ENCODE measurements around the gene ACOXL. TPM values are rescaled to one million over a fixed set of nuclear protein-coding genes. Genes with fewer than 3 reads are reported as not detected.

Gene ACOXL
- total RNA-seq, 2 experiments from 2014 or later = 0.20 to 0.96 TPM

DNA sequence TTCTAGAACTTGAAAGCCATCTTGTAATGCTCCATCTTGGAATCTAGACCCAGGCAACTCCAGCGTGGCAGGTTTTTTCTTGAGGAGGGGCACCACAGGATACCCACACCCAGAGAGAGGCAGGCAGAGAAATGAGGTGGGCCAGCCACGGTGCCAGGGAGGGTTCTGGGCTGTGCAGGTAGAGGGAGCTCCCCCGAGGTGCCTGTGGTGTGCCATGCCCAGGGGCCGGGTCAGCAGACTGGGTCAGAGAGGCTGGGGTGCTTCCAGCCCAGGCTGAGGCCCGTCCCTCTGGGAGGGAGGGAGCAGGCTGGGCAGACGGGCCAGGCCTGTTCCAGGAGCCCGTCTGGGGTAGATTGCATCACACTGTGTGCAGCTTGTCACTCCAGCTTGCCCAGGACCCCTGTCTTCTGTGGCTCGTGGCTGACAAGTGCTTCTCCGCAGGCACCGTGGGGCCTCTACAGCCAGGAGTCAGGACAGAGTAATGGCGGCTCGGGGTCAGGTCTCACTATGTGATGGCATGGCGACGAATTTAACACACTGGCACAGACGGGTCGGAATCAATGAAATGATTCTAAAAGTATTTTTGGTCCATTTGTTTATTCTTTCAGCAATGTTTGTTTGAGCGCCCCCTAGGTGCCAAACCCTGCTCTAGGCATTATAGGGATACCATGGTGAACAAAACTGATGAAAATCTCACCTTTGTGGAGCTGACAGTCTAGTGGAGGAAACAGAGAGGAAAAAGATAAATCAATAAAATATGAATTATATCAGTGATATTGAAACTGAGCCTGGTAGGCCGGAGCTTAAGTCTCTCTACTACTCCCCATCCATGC is 144.0 kb downstream of the ACOXL start:
- Mint-ChIP-seq H3K27ac (peak overlapping the region; percentile 78), H3K36me3 (peaks cover 19% of the 10 kb centered on the region), H3K27me3 (peaks cover 35% of the 10 kb centered on the region), H3K4me1 (peaks cover 41% of the 10 kb centered on the region), H3K4me3 (no peak overlapping the region), H3K9me3 (ENCODE audit: low read depth) (peaks cover 13% of the 10 kb centered on the region)
- no peak for ATAC-seq
- no peak for DNase-seq
- CTCF ChIA-PET = interaction anchor here (0.6 to 3.9 kb wide), 10 partner anchors 8 to 208 kb away, joined by 3 to 32 read pairs (median 6); no protein-coding TSS in a partner anchor

DNA sequence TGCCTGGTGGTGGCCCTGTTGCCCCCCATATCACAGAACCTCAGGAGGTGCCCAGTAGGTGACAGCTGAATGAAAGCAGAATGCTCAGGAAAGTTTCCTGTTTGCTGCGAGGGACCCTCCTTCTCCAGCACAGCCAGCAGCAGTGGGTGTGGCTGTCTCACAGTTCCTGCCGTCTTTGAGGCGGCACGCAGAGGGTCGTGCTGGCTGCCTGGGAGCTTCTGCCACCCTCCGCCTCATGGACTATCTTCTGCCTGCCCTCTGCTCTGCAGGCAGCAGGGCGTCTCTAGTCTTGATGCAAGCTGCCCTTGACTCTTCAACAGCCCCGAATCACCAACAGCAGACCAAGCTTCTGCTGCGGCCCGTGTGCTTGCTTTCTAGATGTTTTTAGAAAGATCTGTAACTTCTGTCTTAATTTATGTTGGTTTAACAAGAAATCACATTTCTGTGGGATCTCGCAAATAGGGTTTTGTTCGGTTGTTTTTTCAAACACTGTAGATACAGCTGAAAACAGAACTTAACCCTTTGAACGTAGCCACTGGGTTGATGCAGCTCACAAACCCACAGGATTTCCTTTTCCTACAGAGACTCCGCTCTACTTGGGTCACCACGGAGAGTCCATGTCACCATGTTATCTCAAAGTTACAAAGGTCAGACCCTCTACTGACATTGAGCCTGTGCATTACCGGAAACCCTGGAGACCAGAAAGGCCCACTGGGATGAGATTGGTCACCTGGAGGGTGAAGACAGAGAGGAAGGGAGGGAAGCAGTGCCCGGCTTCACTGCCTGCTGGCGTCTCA is 144.9 kb downstream of the ACOXL start:
- Mint-ChIP-seq H3K36me3 (peaks cover 27% of the 10 kb centered on the region), H3K4me3 (no peak overlapping the region), H3K27me3 (peaks cover 39% of the 10 kb centered on the region), H3K4me1 (peaks cover 41% of the 10 kb centered on the region), H3K27ac (peak overlapping the region; percentile 78), H3K9me3 (ENCODE audit: low read depth) (peaks cover 22% of the 10 kb centered on the region)
- ATAC-seq (peak; percentile 40), DNase-seq (no peak)
- CTCF ChIA-PET = interaction anchor here (0.8 to 3.9 kb wide), 8 partner anchors 8 to 65 kb away, joined by 3 to 32 read pairs (median 6); no protein-coding TSS in a partner anchor

DNA sequence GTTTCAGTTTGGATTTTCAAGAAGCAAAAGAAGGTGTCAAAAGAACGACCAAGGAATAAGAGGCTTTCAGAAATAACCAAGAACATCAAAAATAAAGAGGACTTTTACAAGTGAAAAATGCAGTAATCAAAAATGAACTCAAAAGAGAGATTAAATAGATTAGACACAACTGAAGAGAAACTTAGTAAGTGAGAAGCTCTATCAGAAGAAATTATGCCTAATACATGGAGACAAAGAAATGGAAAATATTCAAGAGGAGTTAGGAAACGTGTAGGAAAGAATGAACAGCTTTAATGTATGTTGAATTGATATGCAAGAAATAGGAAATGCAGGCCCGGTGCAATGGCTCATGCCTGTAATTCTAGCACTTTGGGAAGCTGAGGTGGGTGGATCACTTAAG is 145.8 kb downstream of the ACOXL start:
- ATAC-seq = no peak
- no peak overlapping the region for H3K4me3 Mint-ChIP-seq
- peaks cover 31% of the 10 kb centered on the region for H3K36me3 Mint-ChIP-seq
- peaks cover 37% of the 10 kb centered on the region for H3K4me1 Mint-ChIP-seq
- H3K27ac Mint-ChIP-seq = no peak overlapping the region
- peaks cover 45% of the 10 kb centered on the region for H3K27me3 Mint-ChIP-seq
- peaks cover 22% of the 10 kb centered on the region for H3K9me3 Mint-ChIP-seq (ENCODE audit: low read depth)
- CTCF ChIA-PET = interaction anchor here (2.0 to 3.9 kb wide), 3 partner anchors 13 to 25 kb away, joined by 7 to 32 read pairs (median 12); no protein-coding TSS in a partner anchor
- no peak for DNase-seq

DNA sequence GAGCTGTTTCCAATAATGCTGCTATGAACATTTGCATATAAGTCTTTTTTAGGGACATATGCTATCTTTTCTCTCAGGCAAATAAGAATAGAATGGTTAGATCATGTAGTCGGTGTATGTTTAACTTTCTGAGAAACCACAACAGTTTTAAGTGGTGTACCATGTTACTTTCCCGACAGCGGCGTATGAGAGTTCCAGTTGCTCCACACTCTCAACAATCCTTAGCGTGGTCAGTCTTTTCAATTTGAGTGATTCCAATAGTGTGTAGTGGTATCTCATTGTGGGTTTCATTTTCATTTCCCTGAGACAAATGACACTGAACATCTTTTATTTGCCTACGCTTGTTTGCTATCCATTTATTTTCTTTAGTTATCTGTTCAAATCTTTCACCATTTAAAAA is 149.5 kb downstream of the ACOXL start:
- CTCF ChIA-PET = interaction anchor here (1.3 kb wide), 1 partner anchor 24 kb away, joined by 4 read pairs; no protein-coding TSS in a partner anchor

DNA sequence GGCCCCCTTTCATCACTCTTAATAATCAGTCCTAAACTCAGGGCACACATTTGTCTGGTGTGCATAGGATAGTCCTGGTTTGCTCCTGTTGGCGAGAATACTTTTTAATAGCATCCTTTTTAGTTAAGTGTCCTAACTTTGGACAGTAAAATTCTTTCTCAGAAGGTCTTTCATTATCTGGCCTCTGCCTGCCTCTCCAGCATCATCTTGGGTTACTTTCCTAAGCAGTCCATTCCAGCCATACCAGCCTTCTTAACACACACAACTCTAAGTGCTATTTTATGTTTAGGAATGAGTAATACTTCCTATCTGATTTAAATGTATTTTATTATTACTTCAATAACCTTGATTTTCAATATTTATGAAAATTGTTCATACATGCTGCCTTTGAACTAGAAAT is 151.0 kb downstream of the ACOXL start:
- no peak overlapping the region for H3K27ac Mint-ChIP-seq
- no peak for DNase-seq
- peaks cover 60% of the 10 kb centered on the region for H3K27me3 Mint-ChIP-seq
- H3K4me1 Mint-ChIP-seq = peaks cover 13% of the 10 kb centered on the region
- H3K4me3 Mint-ChIP-seq = no peak overlapping the region
- peaks cover 19% of the 10 kb centered on the region for H3K9me3 Mint-ChIP-seq (ENCODE audit: low read depth)
- CTCF ChIA-PET = no interaction called here
- H3K36me3 Mint-ChIP-seq = peaks cover 30% of the 10 kb centered on the region
- ATAC-seq = no peak

More for the DNA sequence above, 149.5 kb downstream of the ACOXL start:
- Mint-ChIP-seq H3K27ac (no peak overlapping the region), H3K4me3 (no peak overlapping the region), H3K36me3 (peaks cover 34% of the 10 kb centered on the region), H3K4me1 (peaks cover 26% of the 10 kb centered on the region), H3K9me3 (ENCODE audit: low read depth) (peaks cover 24% of the 10 kb centered on the region), H3K27me3 (peaks cover 61% of the 10 kb centered on the region)
- ATAC-seq = peak; percentile 45
- peak; percentile 51 for DNase-seq

DNA sequence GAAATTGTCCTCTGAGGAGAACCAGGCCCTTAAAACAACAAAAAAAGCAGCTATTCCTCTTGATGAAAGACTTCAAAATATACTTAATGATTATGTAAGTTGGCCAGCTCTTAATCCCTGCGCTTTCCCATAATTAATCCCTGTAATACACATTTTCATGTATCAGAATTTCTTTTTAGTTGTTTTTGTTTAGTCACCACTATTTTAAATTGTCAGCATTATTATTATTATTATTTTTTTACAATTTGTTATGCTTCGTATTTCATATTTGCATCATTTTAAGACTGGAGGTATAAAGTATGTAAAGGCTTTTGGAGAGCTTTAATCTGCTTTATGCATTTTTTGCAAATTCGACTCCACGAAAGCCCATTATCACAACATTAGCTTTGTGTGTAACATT is 152.9 kb downstream of the ACOXL start:
- CTCF ChIA-PET = interaction anchor here (0.7 to 0.8 kb wide), 2 partner anchors 8 to 16 kb away, joined by 3 read pairs; no protein-coding TSS in a partner anchor
- Mint-ChIP-seq H3K27ac (no peak overlapping the region), H3K4me3 (no peak overlapping the region), H3K27me3 (peaks cover 66% of the 10 kb centered on the region), H3K9me3 (ENCODE audit: low read depth) (peaks cover 13% of the 10 kb centered on the region), H3K4me1 (peaks cover 13% of the 10 kb centered on the region), H3K36me3 (peaks cover 21% of the 10 kb centered on the region)
- DNase-seq (no peak), ATAC-seq (no peak)

DNA sequence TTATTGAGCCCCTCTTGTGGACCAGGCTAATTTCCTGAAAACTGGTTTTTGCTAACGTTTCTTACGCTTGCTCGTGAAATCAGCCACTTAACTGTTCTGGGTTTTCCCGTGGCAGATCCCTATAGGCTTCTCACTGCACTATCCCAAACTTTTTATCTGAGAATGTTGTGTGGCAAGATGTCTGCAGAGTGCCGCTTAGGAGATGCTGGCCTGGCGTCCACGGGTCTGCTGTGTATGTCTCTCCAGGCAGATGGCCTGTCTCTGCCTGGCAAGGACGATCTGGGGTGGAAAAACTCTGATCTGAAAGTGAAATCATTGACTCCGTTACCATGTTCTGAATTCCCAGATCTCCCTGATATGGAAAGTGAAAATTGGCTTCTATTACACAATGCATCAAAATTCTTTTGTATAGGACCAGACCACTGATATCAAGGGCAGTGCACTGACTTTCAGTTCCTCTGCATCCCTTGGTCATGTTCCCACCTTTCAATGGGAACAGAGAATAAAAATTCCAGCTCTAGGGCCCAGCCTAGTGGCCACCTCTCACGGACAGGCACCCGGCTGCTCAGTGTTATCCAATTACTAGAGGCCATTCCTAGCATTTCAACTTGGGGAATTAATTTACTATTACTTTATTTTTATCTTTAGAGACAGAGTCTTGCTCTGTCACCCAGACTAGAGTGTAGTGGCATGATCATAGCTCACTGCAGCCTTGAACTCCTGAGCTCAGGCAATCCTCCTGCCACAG is 154.6 kb downstream of the ACOXL start:
- no peak for ATAC-seq
- Mint-ChIP-seq H3K4me3 (no peak overlapping the region), H3K36me3 (peaks cover 10% of the 10 kb centered on the region), H3K27me3 (peaks cover 73% of the 10 kb centered on the region), H3K27ac (no peak overlapping the region), H3K4me1 (peaks cover 6% of the 10 kb centered on the region), H3K9me3 (ENCODE audit: low read depth) (peaks cover 5% of the 10 kb centered on the region)
- no peak for DNase-seq
- CTCF ChIA-PET = no interaction called here

DNA sequence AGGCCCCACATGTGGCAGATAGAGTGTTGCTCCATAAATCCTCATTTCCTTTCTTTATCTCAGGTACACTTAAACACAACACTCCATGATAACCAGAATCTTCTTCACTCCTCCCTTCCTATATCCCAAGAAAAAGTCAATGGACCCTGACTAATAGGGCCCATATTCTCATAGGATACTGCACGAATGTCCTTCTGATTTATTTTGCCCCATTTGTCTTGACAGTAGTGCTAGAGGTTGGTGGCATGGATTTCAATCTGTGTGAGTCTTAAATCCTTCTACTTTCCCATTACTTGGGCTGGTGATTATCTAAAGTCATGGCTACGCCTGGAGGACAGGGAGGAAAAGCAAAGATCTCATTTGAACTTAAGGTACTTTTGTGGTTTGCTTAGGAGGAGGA is 156.0 kb downstream of the ACOXL start:
- Mint-ChIP-seq H3K27ac (no peak overlapping the region), H3K4me1 (no peaks in the 10 kb centered on the region), H3K9me3 (ENCODE audit: low read depth) (no peaks in the 10 kb centered on the region), H3K27me3 (peaks cover 68% of the 10 kb centered on the region), H3K36me3 (peaks cover under 1% of the 10 kb centered on the region), H3K4me3 (no peak overlapping the region)
- no peak for DNase-seq
- CTCF ChIA-PET = no interaction called here
- no peak for ATAC-seq

DNA sequence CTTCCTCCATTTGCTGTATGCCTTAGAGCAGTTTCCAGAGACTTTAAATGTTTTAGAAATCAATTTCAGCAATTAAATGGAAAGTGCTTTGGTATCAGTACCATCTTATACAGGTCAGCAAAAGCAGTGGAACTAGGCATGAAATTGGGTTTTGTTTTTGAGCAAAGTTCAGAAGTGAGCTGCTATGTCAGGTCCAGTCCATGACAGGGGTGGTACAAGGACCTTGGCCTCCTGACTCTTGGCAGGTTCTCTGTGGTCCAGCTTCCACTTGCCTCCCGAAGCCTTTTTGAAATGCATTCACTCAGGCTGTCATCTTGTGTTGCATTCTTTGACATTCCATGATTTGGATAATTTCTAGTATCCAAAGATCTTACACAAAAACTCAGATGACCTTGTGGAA is 159.3 kb downstream of the ACOXL start:
- Mint-ChIP-seq H3K9me3 (ENCODE audit: low read depth) (no peaks in the 10 kb centered on the region), H3K27me3 (peaks cover 75% of the 10 kb centered on the region), H3K36me3 (peaks cover 4% of the 10 kb centered on the region), H3K4me1 (no peaks in the 10 kb centered on the region), H3K4me3 (no peak overlapping the region), H3K27ac (no peak overlapping the region)
- ATAC-seq (no peak), DNase-seq (no peak)
- CTCF ChIA-PET = no interaction called here

DNA sequence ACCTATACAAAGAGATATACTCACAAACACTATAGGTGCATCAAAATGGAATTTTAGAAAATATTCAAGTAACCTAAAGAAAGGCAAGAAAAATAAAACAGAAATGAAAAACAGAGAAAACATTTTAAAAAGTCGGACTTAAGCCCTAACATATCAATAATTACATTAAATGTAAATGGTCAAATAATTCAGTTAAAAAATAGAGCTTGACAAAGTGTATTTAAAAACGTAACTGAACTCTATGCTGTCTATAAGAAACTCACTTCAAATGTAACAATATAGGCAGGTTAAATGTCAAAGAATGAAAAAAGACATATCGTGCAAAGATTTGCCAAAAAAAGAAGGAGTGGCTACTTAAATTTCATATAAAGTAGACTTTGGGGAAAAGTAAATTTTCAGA is 163.9 kb downstream of the ACOXL start:
- Mint-ChIP-seq H3K9me3 (ENCODE audit: low read depth) (peaks cover 1% of the 10 kb centered on the region), H3K27me3 (peaks cover 62% of the 10 kb centered on the region), H3K27ac (no peak overlapping the region), H3K4me3 (no peak overlapping the region), H3K4me1 (no peaks in the 10 kb centered on the region), H3K36me3 (peaks cover 5% of the 10 kb centered on the region)
- DNase-seq (no peak), ATAC-seq (no peak)
- CTCF ChIA-PET = no interaction called here

DNA sequence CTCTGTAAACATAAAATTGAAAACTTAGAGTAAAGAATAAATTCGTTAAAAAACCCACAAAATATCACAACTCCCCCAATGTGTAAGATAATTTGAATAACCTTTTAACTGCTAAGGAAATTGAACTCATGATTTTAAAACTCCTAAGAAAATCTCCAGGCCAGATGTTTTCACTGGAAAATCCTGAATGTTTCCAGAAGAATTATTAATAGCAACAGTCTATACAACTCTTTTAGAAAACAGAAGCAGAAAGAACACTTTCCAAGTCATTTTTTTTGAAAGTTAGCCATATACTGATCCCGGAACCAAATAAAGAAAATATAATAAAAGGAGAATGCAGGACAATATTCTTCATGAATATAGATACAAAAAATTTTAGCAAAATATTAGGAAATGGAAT is 165.6 kb downstream of the ACOXL start:
- no peak for DNase-seq
- peaks cover 1% of the 10 kb centered on the region for H3K9me3 Mint-ChIP-seq (ENCODE audit: low read depth)
- ATAC-seq = no peak
- no peak overlapping the region for H3K4me3 Mint-ChIP-seq
- no peaks in the 10 kb centered on the region for H3K4me1 Mint-ChIP-seq
- CTCF ChIA-PET = no interaction called here
- peaks cover 5% of the 10 kb centered on the region for H3K36me3 Mint-ChIP-seq
- H3K27ac Mint-ChIP-seq = no peak overlapping the region
- H3K27me3 Mint-ChIP-seq = peaks cover 54% of the 10 kb centered on the region

DNA sequence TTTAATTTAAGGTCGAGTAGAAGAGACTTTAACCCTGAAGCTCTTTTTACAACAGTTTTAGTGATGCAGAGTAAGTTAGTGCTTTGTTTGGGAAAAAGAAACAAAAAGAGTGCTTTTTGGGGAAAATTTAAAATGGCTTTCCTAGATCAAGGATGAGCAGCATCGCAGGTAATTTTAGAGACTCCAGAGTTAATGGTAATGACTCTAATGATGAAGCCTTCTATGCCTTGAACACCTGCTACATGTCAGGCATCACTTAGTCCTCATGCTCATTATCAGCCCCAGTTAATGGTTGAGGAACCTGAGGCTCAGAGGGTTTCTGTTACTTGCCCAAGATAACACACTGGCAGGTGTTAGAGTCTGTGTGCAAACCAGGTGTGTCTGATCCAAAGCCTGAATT is 167.8 kb downstream of the ACOXL start:
- peaks cover 1% of the 10 kb centered on the region for H3K9me3 Mint-ChIP-seq (ENCODE audit: low read depth)
- H3K4me3 Mint-ChIP-seq = no peak overlapping the region
- H3K27me3 Mint-ChIP-seq = peaks cover 44% of the 10 kb centered on the region
- DNase-seq (no peak), ATAC-seq (no peak)
- no peak overlapping the region for H3K27ac Mint-ChIP-seq
- peaks cover 5% of the 10 kb centered on the region for H3K36me3 Mint-ChIP-seq
- peaks cover 2% of the 10 kb centered on the region for H3K4me1 Mint-ChIP-seq
- CTCF ChIA-PET = no interaction called here

DNA sequence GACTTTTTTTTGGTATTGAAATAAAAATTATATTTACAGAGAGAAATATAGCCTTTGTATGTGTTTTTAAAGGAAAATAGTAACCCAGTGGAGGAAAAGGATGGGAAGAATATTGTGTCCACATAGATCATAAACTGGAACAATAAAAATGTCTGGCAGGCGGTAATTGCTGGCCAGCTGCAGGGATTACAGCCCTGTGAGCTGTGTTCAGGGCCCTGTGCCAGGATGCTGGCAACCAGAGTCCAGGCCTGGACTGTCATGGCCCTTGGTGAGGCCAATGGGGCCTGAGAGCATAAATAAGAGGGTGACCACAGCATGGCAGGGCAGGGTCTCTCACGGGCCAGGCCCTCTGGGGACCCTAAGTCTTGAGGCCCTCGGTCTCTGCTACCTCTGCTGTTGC is 171.2 kb downstream of the ACOXL start:
- CTCF ChIA-PET = no interaction called here
- no peak for DNase-seq
- Mint-ChIP-seq H3K36me3 (no peaks in the 10 kb centered on the region), H3K4me1 (peaks cover 2% of the 10 kb centered on the region), H3K9me3 (ENCODE audit: low read depth) (no peaks in the 10 kb centered on the region), H3K27ac (no peak overlapping the region), H3K27me3 (peaks cover 20% of the 10 kb centered on the region), H3K4me3 (no peak overlapping the region)
- no peak for ATAC-seq

Data from activated CD8-positive, alpha-beta memory T cell treated with anti-CD3 and anti-CD28 coated beads, Interleukin-2, amount 10 ng/mL, durations not matched to agents 7 days and 5 days (primary cell).